Adrenal gland (tissue), 12 donors: ENCODE measurements around the gene IRX6. TPM values are rescaled to one million over a fixed set of nuclear protein-coding genes. Genes with fewer than 3 reads are reported as not detected.

ENCODE experiments used
- DNase-seq, 7 donors: peaks; one replicate each; pipeline ENCODE4 v3.0.0-alpha.2; 2019 to 2020
- H3K27ac ChIP-seq, 5 donors: fragments of 200-600 bp; sonication (generic) in 4 of 5; 1 replicate in 3 of 5; 2 replicates in 2 of 5; pipeline versions ENCODE4 v1.5.1 to v1.8.0; 2016 to 2020; ENCODE audit warnings: mild to moderate bottlenecking in 1 of 5
- H3K27me3 ChIP-seq: fragments of 200-600 bp; 2 replicates; pipeline ENCODE4 v1.8.0; 2021
- H3K36me3 ChIP-seq, 2 donors: fragments of 200-600 bp; replicated peaks in 1 of 2; 1 replicate in 1 of 2; 2 replicates in 1 of 2; pipeline versions ENCODE4 v1.5.1 to v1.8.0; 2018 to 2022
- H3K4me1 ChIP-seq, 2 donors: fragments of 200-600 bp; replicated peaks in 1 of 2; 1 replicate in 1 of 2; 2 replicates in 1 of 2; pipeline versions ENCODE4 v1.5.1 to v1.8.0; 2018 to 2021
- H3K4me3 ChIP-seq, 4 donors: fragments of 200-600 bp; sonication (generic) in 3 of 4; one replicate each; pipeline ENCODE4 v1.5.1; 2016 to 2018
- H3K9me3 ChIP-seq, 3 donors: fragments of 200-600 bp; sonication (generic) in 1 of 3; replicated peaks in 1 of 3; 1 replicate in 2 of 3; 2 replicates in 1 of 3; pipeline versions ENCODE4 v1.5.1 to v1.8.0; 2016 to 2021
- POLR2A ChIP-seq, 2 donors: fragments of 450-650 bp; IDR thresholded peaks; one replicate each; pipeline ENCODE4 v1.6.1; 2017; ENCODE audit warnings: antibody characterized with exemption in 2 of 2, mild to moderate bottlenecking in 2 of 2, moderate library complexity in 1 of 2
- WGBS, 4 donors: extraction: QIAGEN DNeasy Blood & Tissue Kit in 2 of 4; methylation state at CpG; one replicate each; pipeline versions ENCODE4 v1.1.5 to v1.1.7; 2013 to 2017; 5-methylcytosine and 5-hydroxymethylcytosine counted together
- intact Hi-C, 2 donors: fragments of 100-400 bp; cut with DNase I; formaldehyde crosslinking; loops; one replicate each; pipeline versions ENCODE4 v1.14.1 to v1.15.0; 2022 to 2023
- polyA plus RNA-seq, 3 donors: library from polyadenylated mRNA; stranded (reverse); fragments of 200-250 nt in 2 of 3; fragments of 350-450 nt in 1 of 3; fragmentation: Illumina TruSeq in 1 of 3; extraction: RNeasy Lipid Tissue Mini Kit (QIAGEN cat#74804) in 1 of 3; gene quantifications; one replicate each; pipeline ENCODE4 v1.2.3, GENCODE V29; 2013 to 2014
- total RNA-seq, 9 donors: library from RNA; depleted of rRNA in 4 of 9; stranded (reverse); fragments of >200 nt in 4 of 9; fragments of 120-200 nt in 1 of 9; fragmentation: NEBNext Ultra II Directional in 1 of 9; extraction: Animal tissue kit (Norgen Biotek cat#: 25700) in 1 of 9; gene quantifications; one replicate each; pipeline versions ENCODE4 v1.1.0 to v1.2.4, GENCODE V29; 2013 to 2023
- TF ChIP-seq, protein P1 (sequence below), 6 experiments: fragments of 450-650 bp in 4 of 6; fragments of 200-600 bp in 2 of 6; sonication (generic) in 1 of 6; IDR thresholded peaks; 1 replicate in 5 of 6; 2 replicates in 1 of 6; pipeline versions ENCODE4 v1.5.1 to v1.8.0; 2016 to 2021; ENCODE audit warnings: antibody characterized with exemption in 6 of 6, mild to moderate bottlenecking in 2 of 6, moderate library complexity in 1 of 6
- donor health status: healthy with polysubstance abuse.
- donor health status: Bipolar disorder and iron deficiency.
- donor health status: DM: yes; HTN: yes; CAD: no.
- donor health status: DM: no; HTN: no; CAD: no.
- donor health status: DM: no; HTN: no; CAD: no.
- donor health status: DM: yes; HTN: yes; CAD: no.

The IRX6 gene
- total and polyA plus RNA-seq, 12 donors = 0.13 to 0.61 TPM; not detected in 10

DNA sequence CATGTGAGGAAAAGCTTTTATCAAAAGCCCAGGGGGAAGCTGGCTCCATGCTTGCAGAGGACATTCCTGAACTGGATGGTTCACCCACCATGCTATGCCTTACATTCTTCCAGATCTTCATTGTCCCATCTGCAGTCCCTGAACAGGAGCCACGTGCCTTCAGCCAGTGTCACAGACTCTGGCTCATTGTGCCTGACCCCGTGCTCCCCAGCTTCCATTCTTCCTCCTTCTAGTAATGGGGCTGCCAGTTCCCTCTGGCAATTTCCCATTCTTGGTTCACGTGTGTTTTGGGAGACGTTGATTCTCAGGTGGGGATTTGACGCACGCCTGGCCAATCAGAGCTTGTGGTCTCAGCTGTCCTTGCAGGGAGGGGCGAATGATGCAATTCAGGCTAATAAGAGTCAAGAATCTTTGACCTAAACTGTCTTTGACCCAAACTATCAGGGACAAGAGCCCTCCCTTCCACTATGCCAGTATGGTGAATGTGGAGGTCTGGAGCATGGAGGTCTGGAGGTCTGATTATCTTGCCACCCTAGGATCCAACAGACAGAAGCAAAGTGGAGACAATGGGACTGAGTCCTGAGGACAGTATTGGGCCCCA lies 52.7 kb downstream of the IRX6 start:
- no peak overlapping the region for H3K27ac ChIP-seq
- H3K27me3 ChIP-seq = peaks cover 3% of the 10 kb centered on the region
- H3K36me3 ChIP-seq = no peaks in the 10 kb centered on the region
- no peaks in the 10 kb centered on the region for H3K4me1 ChIP-seq
- intact Hi-C loops = no loop called here
- no peaks in the 10 kb centered on the region for H3K9me3 ChIP-seq
- no peak for DNase-seq
- WGBS, 4 donors = 77 to 90% (median 87%) methylated on average over 7 of the region's 7 CpGs
- no peak for TF ChIP-seq POLR2A (IDR thresholded peaks at IDR 0.05)
- TF ChIP-seq, protein P1, sequence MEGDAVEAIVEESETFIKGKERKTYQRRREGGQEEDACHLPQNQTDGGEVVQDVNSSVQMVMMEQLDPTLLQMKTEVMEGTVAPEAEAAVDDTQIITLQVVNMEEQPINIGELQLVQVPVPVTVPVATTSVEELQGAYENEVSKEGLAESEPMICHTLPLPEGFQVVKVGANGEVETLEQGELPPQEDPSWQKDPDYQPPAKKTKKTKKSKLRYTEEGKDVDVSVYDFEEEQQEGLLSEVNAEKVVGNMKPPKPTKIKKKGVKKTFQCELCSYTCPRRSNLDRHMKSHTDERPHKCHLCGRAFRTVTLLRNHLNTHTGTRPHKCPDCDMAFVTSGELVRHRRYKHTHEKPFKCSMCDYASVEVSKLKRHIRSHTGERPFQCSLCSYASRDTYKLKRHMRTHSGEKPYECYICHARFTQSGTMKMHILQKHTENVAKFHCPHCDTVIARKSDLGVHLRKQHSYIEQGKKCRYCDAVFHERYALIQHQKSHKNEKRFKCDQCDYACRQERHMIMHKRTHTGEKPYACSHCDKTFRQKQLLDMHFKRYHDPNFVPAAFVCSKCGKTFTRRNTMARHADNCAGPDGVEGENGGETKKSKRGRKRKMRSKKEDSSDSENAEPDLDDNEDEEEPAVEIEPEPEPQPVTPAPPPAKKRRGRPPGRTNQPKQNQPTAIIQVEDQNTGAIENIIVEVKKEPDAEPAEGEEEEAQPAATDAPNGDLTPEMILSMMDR (IDR thresholded peaks at IDR 0.05) = no peak
- H3K4me3 ChIP-seq = no peak overlapping the region

- Histone ChIP-seq H3K9me3 (no peaks in the 10 kb centered on the region), H3K36me3 (no peaks in the 10 kb centered on the region), H3K27ac (no peak overlapping the region), H3K27me3 (peaks cover 3% of the 10 kb centered on the region), H3K4me1 (no peaks in the 10 kb centered on the region), H3K4me3 (no peak overlapping the region)
- no peak for DNase-seq
- 64 to 71% (median 67%) methylated on average over 7 of the region's 7 CpGs for WGBS, 4 donors
- intact Hi-C loops = no loop called here
- no peak for TF ChIP-seq POLR2A (IDR thresholded peaks at IDR 0.05)
- TF ChIP-seq, protein P1 (IDR thresholded peaks at IDR 0.05) = no peak
Measured at GRCh38 chr16:55377840-55378239, 53.8 kb downstream of the IRX6 start.

GRCh38 chr16:55378616-55379015 lies 54.6 kb downstream of the IRX6 start:
- 73 to 90% (median 83%) methylated on average over 3 of the region's 3 CpGs for WGBS, 4 donors
- no peak for DNase-seq
- Histone ChIP-seq H3K4me1 (no peaks in the 10 kb centered on the region), H3K9me3 (no peaks in the 10 kb centered on the region), H3K27me3 (peaks cover 3% of the 10 kb centered on the region), H3K4me3 (no peak overlapping the region), H3K27ac (no peak overlapping the region), H3K36me3 (no peaks in the 10 kb centered on the region)
- no peak for TF ChIP-seq POLR2A (IDR thresholded peaks at IDR 0.05)
- TF ChIP-seq, protein P1 (IDR thresholded peaks at IDR 0.05) = no peak
- intact Hi-C loops = no loop called here

DNA sequence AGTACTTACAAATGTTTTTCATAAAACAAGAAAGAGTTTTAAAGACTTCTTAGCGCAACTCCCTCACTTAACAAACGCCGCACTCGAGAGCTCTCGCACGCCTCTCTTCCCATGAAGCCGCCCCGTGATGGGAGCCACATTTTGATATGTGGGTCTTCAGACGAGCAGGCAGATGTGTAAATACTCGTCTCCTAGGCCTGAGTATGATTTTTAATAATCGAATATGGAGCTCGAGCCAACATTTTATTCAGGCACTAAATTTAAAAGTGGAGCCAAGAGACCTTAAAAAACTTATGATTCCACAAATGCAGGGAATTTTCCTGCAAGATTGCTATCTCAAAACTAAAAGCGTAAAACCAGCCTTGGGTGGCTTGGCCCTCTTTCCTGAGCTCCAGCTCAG lies 55.4 kb downstream of the IRX6 start:
- H3K27ac ChIP-seq = no peak overlapping the region
- intact Hi-C loops = no loop called here
- H3K27me3 ChIP-seq = peaks cover 3% of the 10 kb centered on the region
- H3K4me3 ChIP-seq = no peak overlapping the region
- WGBS, 4 donors = 80 to 90% (median 86%) methylated on average over 13 of the region's 13 CpGs
- TF ChIP-seq POLR2A (IDR thresholded peaks at IDR 0.05) = no peak
- TF ChIP-seq, protein P1 (IDR thresholded peaks at IDR 0.05) = no peak
- no peaks in the 10 kb centered on the region for H3K36me3 ChIP-seq
- no peaks in the 10 kb centered on the region for H3K9me3 ChIP-seq
- H3K4me1 ChIP-seq = no peaks in the 10 kb centered on the region
- no peak for DNase-seq
